GDM1 (cell line): ENCODE data around the gene DPP6.

ENCODE experiments used
- DNase-seq: peaks from one replicate; lab custom pipeline; 2025; lab: John Stamatoyannopoulos, UW

The DPP6 gene

GRCh38 chr7:154858836-154859537 is 806.8 kb downstream of the DPP6 start:
- DNase-seq = no peak

DNA sequence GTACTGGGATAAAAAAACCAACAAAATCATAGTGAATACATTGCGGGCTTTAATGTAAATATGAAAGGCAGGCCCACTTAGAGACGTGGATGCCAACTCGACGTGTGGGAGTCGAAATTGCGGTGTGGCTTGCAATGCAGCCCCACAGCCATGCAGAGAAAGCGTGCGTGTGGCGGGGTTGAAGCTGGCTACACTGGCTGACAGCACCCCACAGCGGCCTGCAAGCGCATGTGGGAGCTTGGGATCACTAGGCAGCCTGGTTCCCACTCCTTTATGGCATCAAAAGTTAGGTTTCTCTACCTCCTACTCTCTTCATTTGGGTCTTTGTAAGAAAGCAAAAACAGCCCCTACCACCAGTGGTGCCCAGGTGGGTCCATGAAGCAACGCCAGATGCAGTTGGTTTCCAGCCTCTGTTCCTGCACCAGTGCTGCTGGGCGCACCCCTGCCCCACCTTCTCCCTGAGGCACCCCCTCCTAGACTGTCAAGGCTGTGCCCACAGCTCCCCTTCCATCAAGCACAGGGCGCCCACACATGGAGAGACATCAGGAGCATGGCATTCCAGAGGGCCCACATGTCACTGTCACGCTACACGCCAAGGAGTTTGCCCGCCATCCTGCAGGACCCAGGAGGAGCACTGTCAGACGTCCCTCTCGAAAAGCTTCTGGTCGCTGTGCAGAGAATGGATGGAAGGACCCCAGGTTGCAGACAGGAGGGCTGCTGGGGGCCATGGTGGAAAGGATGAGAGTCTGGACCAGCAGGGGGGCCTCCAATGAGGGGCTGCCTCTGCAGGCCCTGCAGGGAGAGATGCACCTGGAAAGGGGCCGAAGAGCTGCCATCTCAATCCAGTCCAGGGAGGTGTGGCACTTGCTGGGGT is 807.8 kb downstream of the DPP6 start:
- no peak for DNase-seq

DNA sequence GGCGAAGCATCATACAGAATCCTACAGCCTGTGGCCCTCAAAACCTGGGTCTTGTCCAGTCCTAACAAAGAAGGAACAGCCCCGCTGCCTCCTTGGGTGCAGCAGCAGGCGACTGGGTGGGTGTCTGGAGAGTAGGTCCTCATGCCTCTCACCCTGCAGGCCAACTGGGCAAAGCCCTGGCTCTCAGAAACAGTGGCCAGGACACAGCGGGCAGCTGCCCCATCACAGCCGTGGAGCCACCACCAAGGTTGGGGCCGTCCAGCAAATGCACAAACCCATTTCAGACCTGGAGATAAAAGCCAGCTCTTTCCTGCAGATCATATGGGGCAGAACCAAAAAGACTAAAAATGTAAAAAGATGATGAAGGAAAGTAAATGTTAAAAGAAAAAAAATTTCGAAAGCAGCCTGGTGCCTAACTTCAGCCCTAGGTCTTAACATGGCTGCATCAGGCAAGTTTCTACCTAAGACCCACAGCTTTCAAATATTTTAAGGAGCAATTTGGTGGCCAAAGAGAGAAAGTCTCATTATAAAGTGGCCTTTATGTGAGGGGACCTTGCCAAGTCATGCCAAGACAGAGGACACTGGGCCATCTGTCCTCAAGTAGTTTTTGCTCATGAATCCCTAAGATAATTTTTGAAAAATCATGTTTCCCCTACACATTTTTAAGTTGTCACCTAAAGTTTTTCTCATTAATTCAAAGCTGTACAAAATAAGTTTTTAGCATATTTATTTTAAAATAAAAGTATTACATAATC is 808.6 kb downstream of the DPP6 start:
- no peak for DNase-seq

DNA sequence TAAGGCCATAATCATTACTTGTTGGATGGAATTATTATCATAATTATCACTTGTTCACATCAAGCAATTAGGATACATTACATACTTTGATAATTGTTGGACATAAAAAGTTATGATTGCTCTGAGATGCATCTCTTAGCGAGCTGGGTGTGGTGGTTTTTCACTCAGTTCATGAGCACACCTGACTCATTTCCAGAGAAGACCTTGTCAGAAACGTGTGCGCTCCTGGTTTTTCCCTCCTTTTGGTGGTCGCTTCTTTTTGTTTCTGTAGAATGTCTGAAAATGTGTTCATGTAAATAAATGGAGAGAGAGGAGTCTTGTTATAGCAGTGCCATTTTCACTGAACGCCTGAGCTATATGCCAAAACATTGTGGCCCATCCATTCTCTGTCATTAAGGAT is 809.4 kb downstream of the DPP6 start:
- no peak for DNase-seq

DNA sequence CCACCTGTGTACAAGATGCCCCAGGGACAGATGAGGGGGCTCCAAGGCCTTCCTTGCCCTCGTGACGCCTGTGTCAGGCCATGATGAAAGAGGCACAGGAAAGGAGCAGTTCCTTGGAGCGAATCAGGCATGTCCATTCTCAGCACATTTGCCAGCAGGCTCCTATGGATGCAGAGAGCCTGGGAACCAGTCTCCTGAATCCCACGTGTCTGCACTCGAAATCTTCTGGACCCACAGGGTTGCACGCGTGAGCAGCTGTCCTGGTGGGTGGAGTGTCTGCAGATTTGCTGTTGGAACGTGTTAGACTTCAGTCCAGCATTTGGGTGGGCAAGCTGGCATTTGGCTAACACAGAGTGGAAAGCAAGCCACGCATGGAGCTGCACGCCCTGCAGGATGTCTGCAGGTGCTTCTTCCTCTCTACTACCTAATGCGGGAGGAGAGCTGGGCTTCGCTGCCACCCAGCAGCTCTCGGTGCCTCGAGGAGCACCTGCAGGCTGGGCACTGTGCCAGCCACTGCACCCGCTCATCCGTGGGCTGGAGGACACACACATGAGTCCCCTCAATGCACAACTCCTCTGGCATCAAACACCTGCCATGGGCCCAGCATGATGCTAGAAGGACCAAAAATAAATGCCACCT is 810.1 kb downstream of the DPP6 start:
- no peak for DNase-seq

GRCh38 chr7:154863766-154864522 is 811.7 kb downstream of the DPP6 start:
- no peak for DNase-seq

DNA sequence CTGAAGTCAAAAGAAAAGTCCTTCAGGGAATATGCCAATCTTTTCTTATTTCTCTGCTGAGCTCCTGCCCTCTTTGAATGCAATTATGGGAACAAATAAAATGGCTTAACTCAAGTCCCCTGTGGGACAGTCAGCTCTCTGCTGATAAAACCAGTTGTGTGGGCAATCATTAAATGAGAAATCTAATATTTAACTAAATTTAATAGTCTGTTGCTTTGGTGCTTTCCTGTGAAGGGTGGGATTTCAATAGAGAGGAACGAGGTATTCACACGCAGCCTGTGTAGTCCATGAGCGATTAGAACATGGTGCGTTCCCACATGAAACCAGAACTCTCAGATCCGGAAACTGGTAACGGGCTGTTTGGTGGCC is 812.3 kb downstream of the DPP6 start:
- no peak for DNase-seq

- no peak for DNase-seq
These were observed 813.9 kb downstream of the DPP6 start for GRCh38 chr7:154865984-154866685.

GRCh38 chr7:154867068-154867467 is 814.9 kb downstream of the DPP6 start:
- no peak for DNase-seq

DNA sequence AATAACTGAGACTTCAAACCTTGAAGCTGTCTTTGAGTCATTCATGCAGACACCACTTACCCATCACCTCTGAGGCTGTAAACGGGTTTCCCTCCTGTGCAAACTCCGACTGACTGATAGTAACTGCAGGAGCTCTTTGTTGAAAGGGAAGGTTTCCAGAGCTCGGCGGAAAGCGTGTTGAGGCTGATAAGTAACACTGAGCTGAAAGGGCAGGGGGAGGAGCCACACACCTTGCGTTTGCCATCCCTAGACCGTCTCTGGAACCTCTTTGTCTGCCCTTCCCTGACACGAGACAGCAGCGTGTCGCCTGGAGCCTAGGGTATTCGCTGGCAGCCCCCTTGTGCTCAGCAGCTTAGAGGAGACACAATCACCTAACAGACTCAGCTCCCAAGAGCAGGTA is 816.7 kb downstream of the DPP6 start:
- no peak for DNase-seq

GRCh38 chr7:154869436-154869835 is 817.2 kb downstream of the DPP6 start:
- no peak for DNase-seq

DNA sequence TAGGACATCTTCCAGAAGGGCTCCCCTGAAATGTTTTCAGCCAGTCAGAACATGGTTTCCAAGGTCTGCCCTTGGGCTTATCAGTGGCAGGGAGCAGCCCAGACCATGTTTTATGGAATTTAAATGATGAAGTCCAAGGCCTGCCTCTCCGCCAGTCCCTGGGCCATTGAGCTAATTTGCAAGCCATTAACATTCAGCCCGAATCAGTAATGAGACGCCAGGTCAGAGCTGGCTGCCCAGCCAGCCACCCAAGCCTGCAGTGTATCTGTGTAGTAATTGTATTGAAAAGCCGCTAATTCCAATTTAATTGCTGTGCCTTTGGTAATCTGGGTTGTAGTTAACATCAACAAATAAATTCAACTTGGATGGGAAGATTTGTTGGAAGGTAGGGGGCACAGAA is 819.3 kb downstream of the DPP6 start:
- DNase-seq = no peak

DNA sequence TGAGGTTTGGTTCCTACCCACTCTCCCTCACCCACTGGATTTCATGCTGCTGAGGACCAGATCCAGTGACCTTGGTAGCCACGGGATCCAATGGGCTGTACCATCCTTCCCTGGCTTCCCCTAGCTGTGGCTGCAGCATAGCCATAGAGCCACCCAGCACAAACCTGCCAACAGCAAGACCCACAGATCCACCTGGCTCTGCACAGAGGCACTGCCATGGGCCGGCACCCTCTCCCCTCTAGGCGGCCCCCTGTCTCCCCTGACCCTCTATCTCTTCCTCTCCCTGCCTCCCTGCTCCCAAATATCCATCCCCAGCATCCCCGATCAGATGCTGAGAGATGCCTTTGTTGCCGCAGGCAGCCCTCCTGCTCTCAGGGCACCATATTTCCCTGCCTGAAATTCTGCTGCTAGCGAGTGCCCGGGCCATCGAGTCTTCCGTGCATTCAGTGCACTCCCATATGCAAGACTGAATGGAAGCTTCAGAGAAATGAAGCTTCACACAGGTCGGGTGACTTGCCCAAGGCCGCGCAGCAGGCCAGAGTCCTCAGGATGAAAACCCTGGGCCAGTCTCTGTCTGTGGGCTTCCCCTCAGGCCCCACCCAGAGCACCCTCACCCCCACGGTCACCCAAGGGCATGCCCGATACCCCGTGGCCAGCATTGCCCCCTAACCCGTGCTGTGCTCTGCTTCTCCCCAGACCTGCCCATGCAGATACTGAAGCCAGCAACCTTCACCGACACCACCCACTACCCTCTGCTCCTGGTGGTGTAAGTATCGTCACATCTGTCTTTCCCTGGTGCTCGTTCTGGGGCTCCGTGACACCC is 819.9 kb downstream of the DPP6 start:
- DNase-seq = no peak

DNA sequence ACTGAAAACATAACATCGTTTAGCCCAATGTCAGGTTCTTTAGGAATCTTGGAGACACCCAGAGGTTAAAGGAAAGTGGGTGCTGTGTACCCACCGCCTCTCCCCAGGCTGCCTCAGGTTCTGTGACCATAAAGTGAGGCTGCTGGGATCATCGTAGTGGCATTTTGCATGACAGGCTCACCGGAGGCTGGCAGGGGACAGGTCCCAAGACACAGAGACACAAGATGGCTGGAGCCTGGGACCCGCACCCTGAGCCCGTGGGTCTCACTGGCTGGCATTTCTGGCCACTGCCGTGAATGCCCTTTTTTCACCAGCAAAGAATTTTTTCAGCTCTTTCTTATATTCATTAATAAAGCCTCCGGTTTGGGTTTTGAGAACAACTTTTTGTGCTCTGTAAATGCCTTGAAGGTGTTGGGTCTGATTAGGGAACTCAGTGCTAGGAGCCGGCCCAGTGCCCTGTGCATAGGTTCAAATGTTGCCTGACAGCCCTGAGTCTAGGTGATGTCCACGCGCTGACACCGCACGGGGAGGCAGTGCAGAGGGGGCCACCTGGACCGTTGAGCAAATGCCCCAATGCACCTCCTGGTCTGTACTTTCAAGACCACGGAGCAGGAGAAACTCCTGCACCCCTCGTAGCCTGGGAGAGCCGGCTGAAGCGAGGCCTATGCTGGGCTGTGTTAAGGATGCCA is 820.8 kb downstream of the DPP6 start:
- DNase-seq = no peak

DNA sequence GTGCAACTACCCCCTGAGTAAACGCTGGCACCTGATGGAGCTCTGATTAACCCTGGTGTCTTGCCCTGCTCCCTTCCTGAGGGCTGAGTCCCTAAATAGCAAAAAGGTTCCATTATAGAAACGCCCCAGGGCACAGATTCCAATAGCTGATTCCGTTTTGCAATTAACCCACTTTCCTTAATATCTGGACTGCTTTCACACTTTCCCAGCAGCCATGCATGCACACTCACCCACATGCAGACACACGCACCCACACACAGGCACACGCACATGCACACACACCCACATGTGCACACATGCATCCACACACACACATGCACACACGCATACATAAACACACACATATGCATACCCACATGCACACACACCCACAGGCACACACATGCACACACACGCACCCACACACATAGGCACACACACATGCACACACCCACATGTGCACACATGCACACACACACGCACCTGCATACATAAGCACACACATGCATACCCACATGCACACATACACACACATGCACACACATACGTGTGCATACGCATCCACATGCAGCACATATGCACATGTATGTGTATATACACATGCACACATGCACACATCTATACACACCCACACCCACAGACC is 821.4 kb downstream of the DPP6 start:
- DNase-seq = no peak

- no peak for DNase-seq
These were observed 822.4 kb downstream of the DPP6 start for GRCh38 chr7:154874409-154875113.

DNA sequence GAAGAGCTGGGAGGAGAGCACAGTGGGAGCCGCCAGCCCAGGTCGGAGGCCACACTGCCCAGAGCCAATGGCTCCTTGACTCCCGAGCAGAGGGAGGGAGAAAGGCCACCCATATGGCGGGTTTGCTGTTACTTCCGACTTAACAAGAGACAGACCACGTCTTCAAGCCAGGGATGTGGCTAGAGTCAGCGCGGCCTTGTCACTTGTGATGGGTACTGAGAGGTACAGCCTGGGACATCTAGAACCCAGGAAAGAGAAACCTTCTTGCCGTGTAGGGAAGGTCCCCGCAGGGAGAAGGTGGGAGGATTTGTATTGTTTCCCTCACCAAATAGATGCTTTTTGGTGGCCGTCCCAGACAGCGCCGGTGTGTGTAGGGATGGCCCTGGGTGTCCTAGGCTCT is 823.1 kb downstream of the DPP6 start:
- DNase-seq = no peak

GRCh38 chr7:154876516-154876915 is 824.3 kb downstream of the DPP6 start:
- DNase-seq = no peak
